BJ (cell line): ENCODE measurements around the gene DECR2. TPM values are rescaled to one million over a fixed set of nuclear protein-coding genes. Genes with fewer than 3 reads are reported as not detected.

Experiments
- CTCF ChIA-PET: fragments of 350-600 bp; formaldehyde crosslinking; extraction: SDS; loops from one replicate; lab custom pipeline; 2021; ENCODE audit warnings: antibody characterized with exemption, inconsistent platforms; lab: Yijun Ruan, JAX
- POLR2A ChIA-PET: fragments of 300-600 bp; sonication (Branson Sonifier 250); formaldehyde crosslinking; extraction: SDS; loops from one replicate; lab custom pipeline; 2021; ENCODE audit warnings: antibody characterized with exemption; lab: Charles Lee
- DNase-seq: peaks from one replicate; pipeline ENCODE4 v3.0.0-alpha.2; 2011; ENCODE audit warnings: low read depth
- H3K27me3 ChIP-seq: 2 replicates; pipeline ENCODE4 v1.6.0; 2011; ENCODE audit warnings: low read length; ENCODE audit not compliant: control insufficient read depth, insufficient read depth
- H3K36me3 ChIP-seq: 2 replicates; pipeline ENCODE4 v1.5.1; 2011; ENCODE audit warnings: low read length; ENCODE audit not compliant: control insufficient read depth, insufficient read depth
- H3K4me3 ChIP-seq: 2 replicates; pipeline ENCODE4 v1.5.1; 2011; ENCODE audit warnings: low read depth, mild to moderate bottlenecking, control low read depth, low read length
- CTCF ChIP-seq: IDR thresholded peaks from 2 replicates; pipeline ENCODE4 v1.5.1; 2011; ENCODE audit warnings: low read depth, mild to moderate bottlenecking, control low read depth, inconsistent platforms, low read length, moderate library complexity; ENCODE audit not compliant: insufficient read depth
- polyA plus RNA-seq: library from polyadenylated mRNA; depleted of rRNA; stranded (reverse); fragments of >200 nt; gene quantifications from 2 replicates; pipeline ENCODE4 v1.2.3, GENCODE V29; 2011

Gene DECR2
- polyA plus RNA-seq, 1 experiment = 23.6 TPM

- DNase-seq = no peak
- POLR2A ChIA-PET = no interaction called here
- CTCF ChIA-PET = no interaction called here
These were observed 46.7 kb upstream of the DECR2 start for GRCh38 chr16:354971-355461.

GRCh38 chr16:356741-357140 is 44.9 kb upstream of the DECR2 start:
- TF ChIP-seq CTCF = no peak
- no peak overlapping the region for H3K4me3 ChIP-seq
- CTCF ChIA-PET = interaction anchor here (0.8 kb wide), 1 partner anchor 8 kb away, joined by 3 read pairs; no protein-coding TSS in a partner anchor
- no peak for DNase-seq
- POLR2A ChIA-PET = no interaction called here
- H3K36me3 ChIP-seq = no peaks in the 10 kb centered on the region
- no peaks in the 10 kb centered on the region for H3K27me3 ChIP-seq

More at GRCh38 chr16:354971-355461, 46.7 kb upstream of the DECR2 start:
- peaks cover 1% of the 10 kb centered on the region; the same call in 1 of the 2 replicates for H3K36me3 ChIP-seq
- no peaks in the 10 kb centered on the region for H3K27me3 ChIP-seq
- no peak for TF ChIP-seq CTCF
- H3K4me3 ChIP-seq = no peak overlapping the region

GRCh38 chr16:359067-359763 is 42.5 kb upstream of the DECR2 start:
- CTCF ChIA-PET = no interaction called here
- no peak for TF ChIP-seq CTCF
- H3K27me3 ChIP-seq = no peaks in the 10 kb centered on the region
- no peaks in the 10 kb centered on the region for H3K36me3 ChIP-seq
- no peak for DNase-seq
- POLR2A ChIA-PET = no interaction called here
- no peak overlapping the region for H3K4me3 ChIP-seq

GRCh38 chr16:359871-360697 is 41.6 kb upstream of the DECR2 start:
- TF ChIP-seq CTCF = no peak
- ChIA-PET POLR2A (no interaction called here), CTCF (interaction anchor here (1.0 kb wide), 1 partner anchor 253 kb away, joined by 4 read pairs; no protein-coding TSS in a partner anchor)
- Histone ChIP-seq H3K27me3 (no peaks in the 10 kb centered on the region), H3K4me3 (no peak overlapping the region), H3K36me3 (no peaks in the 10 kb centered on the region)
- DNase-seq = no peak
